ENCODE data around the gene JAM3.

JAM3 gene

DNA sequence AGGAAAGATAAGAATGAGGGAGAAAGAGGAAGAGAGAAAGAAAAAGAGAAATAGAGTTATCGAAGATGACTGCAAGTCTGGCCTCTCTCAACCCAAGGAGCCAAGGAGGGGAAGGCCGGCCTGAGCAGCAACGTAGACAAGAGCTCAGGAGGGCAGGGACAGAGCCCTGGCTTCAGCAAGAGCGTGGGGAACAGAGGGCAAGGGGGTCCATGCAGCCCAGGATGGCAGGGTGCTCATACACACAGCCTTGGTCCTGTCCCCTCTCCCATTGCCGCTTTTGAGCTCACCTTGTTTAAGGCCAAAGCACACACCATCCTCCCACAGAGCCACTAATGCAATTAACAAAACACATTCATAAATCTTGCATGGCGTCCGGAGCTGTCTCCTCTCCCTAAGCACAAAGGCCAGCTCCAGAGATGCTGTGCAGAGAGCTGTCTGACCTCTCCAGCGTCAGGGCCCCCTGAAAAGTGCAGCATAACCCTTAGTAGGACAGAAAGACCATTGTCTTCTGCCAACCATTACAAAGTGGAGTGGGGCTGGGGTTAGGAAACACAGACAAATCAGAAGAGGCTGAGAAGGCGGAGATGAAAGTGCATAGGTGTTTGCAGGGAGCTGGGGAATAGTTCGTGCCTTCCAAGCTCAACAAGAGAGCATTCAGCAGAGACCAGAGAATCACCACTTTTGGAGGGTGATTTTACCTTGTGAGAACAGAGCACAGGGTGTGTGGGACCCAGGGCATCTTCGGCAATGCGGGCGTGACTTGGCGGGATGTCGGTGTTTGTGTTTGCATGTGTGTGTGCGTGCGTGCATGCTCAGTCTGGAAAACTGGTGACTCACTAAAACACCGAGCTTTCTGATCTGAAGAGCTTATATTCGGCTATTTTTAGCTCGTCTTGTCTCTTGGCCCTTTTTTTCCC lies 28.2 kb upstream of the JAM3 start:
- DNase-seq: no peak

DNA sequence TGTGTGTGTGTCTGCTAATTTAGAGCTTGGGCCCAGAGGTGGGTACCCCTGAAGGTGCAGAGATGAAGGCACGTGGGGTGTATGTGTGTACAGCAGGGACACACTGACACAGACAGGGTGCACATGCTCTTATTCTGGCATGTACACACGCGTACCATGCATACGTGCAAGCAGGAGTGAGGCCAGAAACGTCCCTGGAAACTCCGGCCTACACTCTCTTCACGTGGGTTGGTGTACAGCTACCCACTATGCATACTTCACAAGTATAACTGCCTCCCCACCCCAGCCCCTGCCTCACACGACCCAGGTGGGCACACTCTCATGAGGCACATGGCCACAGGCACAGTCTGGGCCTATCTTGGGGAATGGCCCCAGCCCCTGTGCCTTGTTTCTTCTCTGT lies 27.5 kb upstream of the JAM3 start:
- no peak for DNase-seq

DNA sequence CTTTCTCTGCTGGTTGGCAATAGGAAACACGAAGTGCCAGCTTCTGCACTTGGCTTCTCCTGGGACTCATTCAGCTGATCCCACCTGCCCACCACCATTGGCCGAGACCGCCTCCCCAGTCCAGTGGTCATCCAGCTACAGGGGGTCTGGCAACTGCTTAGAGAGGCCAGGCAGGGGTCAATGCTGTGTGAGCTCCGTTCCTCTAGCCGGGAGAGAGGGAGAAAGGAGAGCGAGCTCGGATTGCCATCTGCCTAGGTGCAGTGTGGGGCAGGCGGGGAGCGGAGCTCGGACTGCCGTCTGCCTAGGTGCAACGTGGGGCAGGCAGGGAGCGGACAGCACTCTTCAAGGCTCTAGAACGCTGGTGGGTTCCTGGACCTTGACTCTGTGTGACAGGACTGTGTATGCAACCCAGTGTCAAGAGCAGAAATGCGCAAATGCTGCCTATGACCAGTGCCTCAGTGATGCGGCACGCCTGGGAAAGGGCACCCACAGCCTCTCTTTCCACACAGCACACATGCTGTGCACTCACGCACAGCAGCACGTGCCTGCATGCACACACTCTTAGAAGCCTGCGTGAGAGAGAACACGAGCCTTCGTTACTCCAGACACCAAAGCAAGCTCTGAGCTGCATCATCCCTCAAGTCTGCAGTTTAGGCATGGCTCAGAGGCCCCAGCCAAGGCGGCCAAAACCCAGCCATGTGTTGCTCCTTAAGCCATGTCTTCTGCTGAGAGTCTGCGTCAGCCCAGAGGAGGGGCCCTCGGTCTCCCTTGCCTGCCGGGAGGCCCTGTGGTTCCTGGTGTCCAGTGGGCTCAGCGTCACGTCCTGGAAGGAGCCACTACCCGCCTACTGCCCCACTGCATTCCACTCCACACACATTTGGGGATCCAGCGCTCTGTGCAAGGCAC lies 26.8 kb upstream of the JAM3 start:
- DNase-seq: no peak

GRCh38 chr11:134043821-134044420 lies 25.0 kb upstream of the JAM3 start:
- no peak for DNase-seq

DNA sequence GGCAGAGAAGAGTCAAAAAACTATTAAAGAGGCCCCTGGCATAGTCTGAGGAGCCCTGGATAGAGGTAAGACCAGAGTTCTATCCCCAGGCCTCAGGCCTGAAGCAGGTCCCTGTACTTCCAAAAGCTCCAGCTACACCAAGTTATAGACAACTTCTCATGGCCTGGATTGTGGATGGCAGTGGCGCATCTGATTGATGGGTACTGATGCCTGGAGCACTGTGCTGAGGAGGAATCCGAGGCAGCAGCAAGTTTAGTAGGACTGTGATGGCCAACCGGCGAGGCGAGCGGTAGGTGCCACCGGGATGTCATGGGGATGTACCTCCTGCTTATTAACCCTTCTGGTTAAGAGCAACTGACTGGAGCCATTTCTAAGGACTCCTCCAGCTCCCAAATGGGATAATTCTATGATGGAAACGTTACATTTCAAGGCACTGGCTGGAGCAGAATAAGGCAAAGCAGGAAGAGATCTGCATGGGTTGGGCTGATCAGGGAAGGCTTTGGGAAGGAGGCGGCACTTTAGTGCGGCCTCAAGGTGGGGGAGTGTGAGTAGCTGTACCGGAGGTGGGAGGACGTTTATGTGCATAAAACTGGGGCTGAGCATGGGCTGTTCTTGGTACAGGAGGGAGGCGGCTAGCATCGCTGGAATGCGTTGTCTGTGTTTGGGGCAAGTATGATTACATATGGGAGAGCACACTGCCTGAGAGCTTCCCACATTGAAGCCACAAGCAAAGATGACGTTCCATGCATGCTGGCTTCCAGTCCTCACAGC lies 24.2 kb upstream of the JAM3 start:
- DNase-seq: no peak

GRCh38 chr11:134045799-134046635 lies 22.9 kb upstream of the JAM3 start:
- peak; percentile 21 for DNase-seq

- no peak for DNase-seq
Measured at GRCh38 chr11:134046681-134047449, 22.0 kb upstream of the JAM3 start.

DNA sequence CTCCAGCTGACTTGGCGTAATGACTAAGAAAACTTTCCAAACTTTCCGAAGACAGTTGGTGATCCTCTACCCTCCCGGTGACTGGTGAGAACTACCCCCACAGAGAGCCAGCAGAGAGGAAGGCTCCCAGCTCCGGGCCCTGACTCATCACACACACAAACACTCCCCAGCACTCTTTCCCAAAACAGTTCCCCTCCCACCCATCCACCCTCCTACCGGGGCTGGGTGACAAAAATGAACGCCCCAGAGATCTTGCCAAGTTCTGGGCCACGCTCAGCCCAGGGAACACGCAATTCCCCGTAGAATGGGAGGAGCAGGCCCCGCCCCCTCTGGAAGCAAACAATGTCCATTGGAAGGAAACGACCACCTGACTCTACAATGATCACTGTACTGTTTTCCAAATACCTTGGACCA lies 21.3 kb upstream of the JAM3 start:
- DNase-seq: no peak

- DNase-seq: no peak
Measured at GRCh38 chr11:134048028-134048427, 20.8 kb upstream of the JAM3 start.

DNA sequence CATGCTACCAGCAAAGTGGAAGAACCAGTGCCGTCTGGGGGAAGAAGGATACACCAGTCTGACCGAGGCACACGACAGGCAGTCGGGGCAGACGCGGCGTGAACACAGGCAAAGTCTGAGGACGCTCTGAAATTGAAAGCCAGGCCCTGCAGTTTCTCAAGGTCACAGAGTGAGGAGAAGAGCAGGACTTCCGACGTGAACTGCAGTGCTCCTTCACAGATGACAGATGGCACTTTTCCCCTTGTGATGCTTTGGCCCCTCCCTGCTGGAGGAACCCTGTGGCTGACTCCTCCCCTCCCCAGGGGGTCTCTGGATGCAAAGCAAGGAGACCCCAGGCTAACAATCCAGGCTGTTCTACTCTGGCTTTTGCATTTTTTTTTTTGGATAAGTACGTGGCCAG lies 19.6 kb upstream of the JAM3 start:
- DNase-seq: no peak

- DNase-seq: peak; percentile 29
Measured at GRCh38 chr11:134050541-134051383, 18.1 kb upstream of the JAM3 start.

GRCh38 chr11:134052395-134052987 lies 16.4 kb upstream of the JAM3 start:
- DNase-seq: no peak

- no peak for DNase-seq
Measured at GRCh38 chr11:134052988-134053945, 15.6 kb upstream of the JAM3 start.

DNA sequence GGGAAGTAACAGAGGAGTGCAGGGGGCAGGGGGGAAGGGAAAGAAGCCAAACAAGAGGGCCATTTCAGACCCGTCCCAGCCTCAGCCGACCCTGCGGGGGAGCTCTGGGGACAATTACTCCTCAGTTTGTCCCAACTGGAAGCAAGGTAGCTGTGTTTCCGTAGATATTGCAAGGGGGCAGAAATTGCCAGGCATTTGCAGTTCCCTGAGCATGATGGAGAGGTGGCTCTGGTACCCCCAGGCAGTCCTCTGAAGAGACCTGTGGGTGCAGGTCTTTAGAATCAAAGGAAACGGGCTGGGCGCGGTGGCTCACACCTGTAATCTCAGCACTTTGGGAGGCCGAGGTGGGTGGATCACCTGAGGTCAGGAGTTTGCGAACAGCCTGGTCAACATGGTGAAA lies 13.8 kb upstream of the JAM3 start:
- no peak for DNase-seq

- DNase-seq: no peak
Measured at GRCh38 chr11:134060316-134060715, 8.6 kb upstream of the JAM3 start.

DNA sequence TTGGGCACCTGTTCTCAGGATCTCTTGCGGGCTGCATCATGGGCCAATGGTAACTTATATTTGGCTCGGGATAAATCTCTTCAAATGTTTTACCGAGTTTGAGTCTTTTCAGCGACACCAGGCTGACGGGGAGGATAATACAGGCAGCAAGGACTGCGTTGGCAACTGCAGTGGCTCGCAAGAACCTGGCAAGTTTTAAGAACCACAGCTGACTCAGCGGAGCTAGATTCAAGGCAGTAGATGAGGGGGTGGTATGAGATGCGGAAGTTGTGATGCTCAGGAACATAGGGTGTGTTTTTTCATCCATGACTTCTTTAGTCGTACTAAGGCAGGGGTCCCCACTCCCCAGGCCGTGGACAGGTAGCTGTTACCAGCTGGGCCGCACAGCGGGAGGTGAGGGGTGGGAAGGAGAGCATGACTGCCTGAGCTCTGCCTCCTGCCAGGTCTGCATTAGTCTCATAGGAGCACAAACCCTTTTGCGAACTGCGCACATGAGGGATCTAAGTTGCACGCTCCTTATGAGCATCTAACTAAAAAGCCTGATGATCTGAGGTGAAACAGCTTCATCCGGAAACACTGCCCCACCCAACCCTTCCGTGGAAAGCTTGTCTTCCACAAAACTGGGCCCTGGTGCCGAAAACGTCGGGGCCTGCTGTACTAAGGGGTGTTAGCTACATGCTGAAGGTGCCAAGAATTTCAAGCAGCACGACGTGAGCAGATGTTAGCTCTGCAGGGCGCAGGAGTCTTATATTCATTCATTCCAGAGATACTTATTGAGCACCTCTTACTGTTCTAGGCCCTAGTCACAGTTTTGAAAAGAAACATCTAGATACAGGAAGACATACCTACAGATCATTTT lies 6.4 kb upstream of the JAM3 start:
- DNase-seq: peak; percentile 65

DNA sequence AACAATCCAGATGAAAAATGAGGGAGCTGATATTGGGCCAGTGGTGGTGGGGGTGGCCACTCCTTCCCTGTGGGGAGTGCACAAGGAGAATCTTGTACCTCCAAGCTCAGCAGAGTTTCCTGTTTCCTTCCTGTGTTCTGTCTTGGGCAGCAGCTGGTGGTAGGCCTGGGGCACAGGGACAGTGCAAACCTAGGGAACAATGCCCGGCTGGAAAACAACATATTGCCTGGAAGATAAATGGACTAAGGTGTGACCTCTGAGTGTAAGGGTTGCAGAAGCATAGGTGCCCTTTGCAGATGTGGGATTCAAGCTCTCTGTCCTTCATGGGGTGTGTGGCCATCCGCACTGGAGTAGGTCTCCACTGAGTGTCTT lies 5.8 kb upstream of the JAM3 start:
- no peak for DNase-seq
